Activated T-cell treated with anti-CD3 and anti-CD28 coated beads, Interleukin-2, amount 50 U/mL, for 72 hours (primary cell): Measurements from ENCODE around the gene ECT2L. TPM values are rescaled to one million over a fixed set of nuclear protein-coding genes. Genes with fewer than 3 reads are reported as not detected.

ENCODE experiments used
- ATAC-seq, 2 donors: fragments of 150-1000 bp; cut with Tn5 transposase; replicated peaks in 1 of 2; 2 replicates each; pipeline ENCODE4 v1.10.0; 2021; ENCODE audit warnings: moderate library complexity in 2 of 2, mild to moderate bottlenecking in 1 of 2
- DNase-seq, 2 donors: peaks; one replicate each; pipeline ENCODE4 v3.0.0; 2021 to 2022; ENCODE audit warnings: mixed read lengths in 1 of 2
- H3K27ac Mint-ChIP-seq: one replicate; pipeline ENCODE4 v1.8.0; 2022; ENCODE audit warnings: mild to moderate bottlenecking, moderate library complexity, mixed read lengths
- H3K27me3 Mint-ChIP-seq: one replicate; pipeline ENCODE4 v1.8.0; 2022; ENCODE audit warnings: low read depth, mixed read lengths
- H3K36me3 Mint-ChIP-seq, 2 donors: one replicate each; pipeline ENCODE4 v1.8.0; 2022; ENCODE audit warnings: mixed read lengths in 2 of 2, mild to moderate bottlenecking in 1 of 2; ENCODE audit not compliant: insufficient read depth in 2 of 2
- H3K4me1 Mint-ChIP-seq: one replicate; pipeline ENCODE4 v1.8.0; 2022; ENCODE audit warnings: low read depth, mixed read lengths
- H3K4me3 Mint-ChIP-seq, 2 donors: one replicate each; pipeline ENCODE4 v1.8.0; 2022; ENCODE audit warnings: mild to moderate bottlenecking in 2 of 2, mixed read lengths in 2 of 2, moderate library complexity in 2 of 2
- H3K9me3 Mint-ChIP-seq, 2 donors: one replicate each; pipeline ENCODE4 v1.8.0; 2022; ENCODE audit warnings: mixed read lengths in 2 of 2
- total RNA-seq, 2 donors: library from RNA; stranded (reverse); gene quantifications; one replicate each; pipeline ENCODE4 v1.2.3, GENCODE V29; 2022

ECT2L gene
- not detected for total RNA-seq

- DNase-seq (no peak), ATAC-seq (peak in 1 of 2 donors; percentile 46)
- Mint-ChIP-seq H3K27me3 (peaks cover 15% of the 10 kb centered on the region), H3K4me1 (peaks cover 13% of the 10 kb centered on the region), H3K4me3 (peak within 1 kb of the TSS in 1 of 2 donors; percentile 50), H3K9me3 (no peaks in the 10 kb centered on the region), H3K36me3 (no peaks in the 10 kb centered on the region), H3K27ac (no peak within 1 kb of the TSS)
Observed at GRCh38 chr6:138795809-138796603, at the start of gene ECT2L. Gene ECT2L, plus strand, starts transcription at chr6:138796087. Its CDS starts 17,188 bp downstream, at chr6:138813275.

- no peak for ATAC-seq
- DNase-seq = no peak
- H3K4me3 Mint-ChIP-seq = no peak overlapping the region
- no peaks in the 10 kb centered on the region for H3K4me1 Mint-ChIP-seq
- no peaks in the 10 kb centered on the region for H3K36me3 Mint-ChIP-seq
- no peaks in the 10 kb centered on the region for H3K9me3 Mint-ChIP-seq
- no peaks in the 10 kb centered on the region for H3K27me3 Mint-ChIP-seq
- no peak overlapping the region for H3K27ac Mint-ChIP-seq
Observed at GRCh38 chr6:138752017-138752416, 43.9 kb upstream of the ECT2L start.

- Mint-ChIP-seq H3K4me3 (no peak overlapping the region), H3K27ac (no peak overlapping the region), H3K4me1 (no peaks in the 10 kb centered on the region), H3K27me3 (no peaks in the 10 kb centered on the region), H3K36me3 (no peaks in the 10 kb centered on the region), H3K9me3 (no peaks in the 10 kb centered on the region)
- no peak for ATAC-seq
- DNase-seq = no peak
Observed at GRCh38 chr6:138757136-138757535, 38.8 kb upstream of the ECT2L start.

GRCh38 chr6:138765896-138766655 lies 29.8 kb upstream of the ECT2L start:
- no peak for ATAC-seq
- no peak overlapping the region for H3K27ac Mint-ChIP-seq

GRCh38 chr6:138769102-138769676 lies 26.7 kb upstream of the ECT2L start:
- no peak for ATAC-seq
- Mint-ChIP-seq H3K36me3 (no peaks in the 10 kb centered on the region), H3K9me3 (no peaks in the 10 kb centered on the region), H3K27me3 (no peaks in the 10 kb centered on the region), H3K4me1 (peaks cover 34% of the 10 kb centered on the region), H3K27ac (peak overlapping the region; percentile 29), H3K4me3 (peak overlapping the region; percentile 20 to 27)
- DNase-seq = no peak

More at GRCh38 chr6:138765896-138766655, 29.8 kb upstream of the ECT2L start:
- DNase-seq = no peak
- Mint-ChIP-seq H3K4me3 (no peak overlapping the region), H3K9me3 (no peaks in the 10 kb centered on the region), H3K27me3 (no peaks in the 10 kb centered on the region), H3K36me3 (no peaks in the 10 kb centered on the region), H3K4me1 (peaks cover 12% of the 10 kb centered on the region)

GRCh38 chr6:138772596-138773176 lies 23.2 kb upstream of the ECT2L start:
- Mint-ChIP-seq H3K9me3 (no peaks in the 10 kb centered on the region), H3K36me3 (peaks cover 0 to 2% of the 10 kb centered on the region in 2 donors), H3K27ac (peak overlapping the region; percentile 100), H3K4me1 (peaks cover 50% of the 10 kb centered on the region), H3K4me3 (peak overlapping the region; percentile 99 to 100), H3K27me3 (no peaks in the 10 kb centered on the region)
- DNase-seq (no peak), ATAC-seq (no peak)

- Mint-ChIP-seq H3K36me3 (peaks cover 0 to 2% of the 10 kb centered on the region in 2 donors), H3K4me3 (peak within 1 kb of the TSS; percentile 99 to 100), H3K9me3 (no peaks in the 10 kb centered on the region), H3K27ac (peak within 1 kb of the TSS; percentile 100), H3K27me3 (no peaks in the 10 kb centered on the region), H3K4me1 (peaks cover 48% of the 10 kb centered on the region)
- peak; percentile 91 to 94 for DNase-seq
- ATAC-seq = peak; percentile 91 to 92
Observed at GRCh38 chr6:138773177-138774091, 22.5 kb upstream of the ECT2L start, which contains the start of gene CCDC28A. Gene CCDC28A, plus strand, starts transcription at chr6:138773769. Its CDS starts 2,352 bp downstream, at chr6:138776121.

GRCh38 chr6:138774370-138774769 lies 21.5 kb upstream of the ECT2L start:
- ATAC-seq (no peak), DNase-seq (no peak)
- Mint-ChIP-seq H3K4me3 (peak overlapping the region; percentile 99 to 100), H3K27ac (peak overlapping the region; percentile 100), H3K36me3 (peaks cover 0 to 2% of the 10 kb centered on the region in 2 donors), H3K4me1 (peaks cover 38% of the 10 kb centered on the region), H3K27me3 (no peaks in the 10 kb centered on the region), H3K9me3 (no peaks in the 10 kb centered on the region)

- no peak for DNase-seq
- Mint-ChIP-seq H3K4me3 (no peak overlapping the region), H3K9me3 (no peaks in the 10 kb centered on the region), H3K4me1 (peaks cover 36% of the 10 kb centered on the region), H3K27me3 (no peaks in the 10 kb centered on the region), H3K36me3 (peaks cover 0 to 2% of the 10 kb centered on the region in 2 donors), H3K27ac (no peak overlapping the region)
- ATAC-seq = no peak
Observed at GRCh38 chr6:138776659-138777058, 19.2 kb upstream of the ECT2L start.

GRCh38 chr6:138778331-138778730 lies 17.6 kb upstream of the ECT2L start:
- Mint-ChIP-seq H3K9me3 (no peaks in the 10 kb centered on the region), H3K4me3 (no peak overlapping the region), H3K27ac (no peak overlapping the region), H3K4me1 (peaks cover 19% of the 10 kb centered on the region), H3K36me3 (peaks cover 2% of the 10 kb centered on the region in 2 donors), H3K27me3 (no peaks in the 10 kb centered on the region)
- no peak for DNase-seq
- no peak for ATAC-seq

- DNase-seq (no peak), ATAC-seq (no peak)
- H3K9me3 Mint-ChIP-seq = no peaks in the 10 kb centered on the region
- H3K27ac Mint-ChIP-seq = peak overlapping the region; percentile 95
- H3K4me1 Mint-ChIP-seq = peaks cover 4% of the 10 kb centered on the region
- H3K36me3 Mint-ChIP-seq = peaks cover 1 to 2% of the 10 kb centered on the region in 2 donors
- no peak overlapping the region for H3K4me3 Mint-ChIP-seq
- no peaks in the 10 kb centered on the region for H3K27me3 Mint-ChIP-seq
Observed at GRCh38 chr6:138782243-138782642, 13.6 kb upstream of the ECT2L start.

GRCh38 chr6:138785079-138785478 lies 10.8 kb upstream of the ECT2L start:
- no peak for DNase-seq
- peaks cover 2 to 5% of the 10 kb centered on the region in 2 donors for H3K36me3 Mint-ChIP-seq
- ATAC-seq = no peak
- no peak overlapping the region for H3K4me3 Mint-ChIP-seq
- H3K27me3 Mint-ChIP-seq = no peaks in the 10 kb centered on the region
- H3K4me1 Mint-ChIP-seq = peaks cover 7% of the 10 kb centered on the region
- H3K27ac Mint-ChIP-seq = no peak overlapping the region
- H3K9me3 Mint-ChIP-seq = no peaks in the 10 kb centered on the region
